Uterus (tissue), 2 donors: Measurements from ENCODE around the gene PCDH9.

ENCODE experiments used
- CTCF ChIP-seq, 4 experiments: fragments of 200-600 bp in 2 of 4; fragments of 450-650 bp in 2 of 4; sonication (generic) in 2 of 4; IDR thresholded peaks; one replicate each; pipeline ENCODE4 v1.5.1; 2016 to 2019; ENCODE audit warnings: antibody characterized with exemption in 4 of 4, mild to moderate bottlenecking in 2 of 4, moderate library complexity in 1 of 4
- POLR2A ChIP-seq, 2 donors: fragments of 450-650 bp; IDR thresholded peaks; one replicate each; pipeline ENCODE4 v1.6.1; 2016; ENCODE audit warnings: antibody characterized with exemption in 2 of 2, mild to moderate bottlenecking in 1 of 2, moderate library complexity in 1 of 2

- TF ChIP-seq CTCF (IDR thresholded peaks at IDR 0.05): no peak
- no peak for TF ChIP-seq POLR2A (IDR thresholded peaks at IDR 0.05)
Observed at GRCh38 chr13:67204764-67205163, 25.4 kb downstream of the PCDH9 start.
